ENCODE measurements around the gene NCL. TPM values are rescaled to one million over a fixed set of nuclear protein-coding genes. Genes with fewer than 3 reads are reported as not detected.

The NCL gene
- total and polyA plus RNA-seq, 2 experiments from 2014 or later = 222 to 527 TPM

- no peaks in the 10 kb centered on the region for H3K4me1 ChIP-seq (ENCODE audit: low read depth)
- no peak overlapping the region for H3K27ac ChIP-seq
- no peak overlapping the region for H3K4me3 ChIP-seq
- DNase-seq (ENCODE audit: low read depth in 1 of 2, low spot score in 1 of 2) = no peak
- TF ChIP-seq, protein P1, sequence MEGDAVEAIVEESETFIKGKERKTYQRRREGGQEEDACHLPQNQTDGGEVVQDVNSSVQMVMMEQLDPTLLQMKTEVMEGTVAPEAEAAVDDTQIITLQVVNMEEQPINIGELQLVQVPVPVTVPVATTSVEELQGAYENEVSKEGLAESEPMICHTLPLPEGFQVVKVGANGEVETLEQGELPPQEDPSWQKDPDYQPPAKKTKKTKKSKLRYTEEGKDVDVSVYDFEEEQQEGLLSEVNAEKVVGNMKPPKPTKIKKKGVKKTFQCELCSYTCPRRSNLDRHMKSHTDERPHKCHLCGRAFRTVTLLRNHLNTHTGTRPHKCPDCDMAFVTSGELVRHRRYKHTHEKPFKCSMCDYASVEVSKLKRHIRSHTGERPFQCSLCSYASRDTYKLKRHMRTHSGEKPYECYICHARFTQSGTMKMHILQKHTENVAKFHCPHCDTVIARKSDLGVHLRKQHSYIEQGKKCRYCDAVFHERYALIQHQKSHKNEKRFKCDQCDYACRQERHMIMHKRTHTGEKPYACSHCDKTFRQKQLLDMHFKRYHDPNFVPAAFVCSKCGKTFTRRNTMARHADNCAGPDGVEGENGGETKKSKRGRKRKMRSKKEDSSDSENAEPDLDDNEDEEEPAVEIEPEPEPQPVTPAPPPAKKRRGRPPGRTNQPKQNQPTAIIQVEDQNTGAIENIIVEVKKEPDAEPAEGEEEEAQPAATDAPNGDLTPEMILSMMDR (IDR thresholded peaks at IDR 0.05; ENCODE audit: low read depth, low read length) = no peak
- H3K27me3 ChIP-seq = no peaks in the 10 kb centered on the region
- H3K9me3 ChIP-seq (ENCODE audit: low read depth) = no peaks in the 10 kb centered on the region
- H3K36me3 ChIP-seq = peaks cover 75% of the 10 kb centered on the region
Observed at GRCh38 chr2:231460073-231460835, 4.0 kb downstream of the NCL start.

- H3K4me1 ChIP-seq (ENCODE audit: low read depth) = peaks cover 6% of the 10 kb centered on the region
- H3K27me3 ChIP-seq = no peaks in the 10 kb centered on the region
- H3K4me3 ChIP-seq = no peak overlapping the region
- H3K27ac ChIP-seq = no peak overlapping the region
- TF ChIP-seq, protein P1 (IDR thresholded peaks at IDR 0.05; ENCODE audit: low read depth, low read length) = no peak
- no peaks in the 10 kb centered on the region for H3K9me3 ChIP-seq (ENCODE audit: low read depth)
- DNase-seq (ENCODE audit: low read depth in 1 of 2, low spot score in 1 of 2) = no peak
- peaks cover 88% of the 10 kb centered on the region for H3K36me3 ChIP-seq
Observed at GRCh38 chr2:231458368-231458767, 5.9 kb downstream of the NCL start.

DNA sequence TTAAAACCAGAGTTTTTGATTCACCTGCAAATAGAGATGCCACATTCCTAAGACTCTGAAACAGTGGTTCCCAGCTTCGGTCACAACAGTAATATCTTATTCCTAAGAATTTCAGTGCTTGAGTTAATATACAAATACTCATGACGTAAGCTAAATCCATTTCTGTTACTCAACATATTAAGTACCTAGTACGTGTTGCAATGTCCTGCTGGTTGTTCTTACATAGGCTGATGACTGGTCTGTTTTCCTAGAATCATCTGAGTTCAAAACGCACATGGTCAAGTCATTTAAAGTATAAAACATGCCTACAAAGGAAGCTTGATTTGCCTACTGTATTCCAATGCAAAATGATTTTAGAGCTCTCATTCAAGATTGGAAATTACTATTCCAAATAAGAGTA lies 7.2 kb downstream of the NCL start:
- H3K9me3 ChIP-seq (ENCODE audit: low read depth) = no peaks in the 10 kb centered on the region
- H3K27ac ChIP-seq = no peak overlapping the region
- TF ChIP-seq, protein P1 (IDR thresholded peaks at IDR 0.05; ENCODE audit: low read depth, low read length) = no peak
- peak in 1 of 2 donors; percentile 28 for DNase-seq (ENCODE audit: low read depth in 1 of 2, low spot score in 1 of 2)
- no peaks in the 10 kb centered on the region for H3K27me3 ChIP-seq
- peaks cover 13% of the 10 kb centered on the region for H3K4me1 ChIP-seq (ENCODE audit: low read depth)
- no peak overlapping the region for H3K4me3 ChIP-seq
- H3K36me3 ChIP-seq = peaks cover 79% of the 10 kb centered on the region

DNA sequence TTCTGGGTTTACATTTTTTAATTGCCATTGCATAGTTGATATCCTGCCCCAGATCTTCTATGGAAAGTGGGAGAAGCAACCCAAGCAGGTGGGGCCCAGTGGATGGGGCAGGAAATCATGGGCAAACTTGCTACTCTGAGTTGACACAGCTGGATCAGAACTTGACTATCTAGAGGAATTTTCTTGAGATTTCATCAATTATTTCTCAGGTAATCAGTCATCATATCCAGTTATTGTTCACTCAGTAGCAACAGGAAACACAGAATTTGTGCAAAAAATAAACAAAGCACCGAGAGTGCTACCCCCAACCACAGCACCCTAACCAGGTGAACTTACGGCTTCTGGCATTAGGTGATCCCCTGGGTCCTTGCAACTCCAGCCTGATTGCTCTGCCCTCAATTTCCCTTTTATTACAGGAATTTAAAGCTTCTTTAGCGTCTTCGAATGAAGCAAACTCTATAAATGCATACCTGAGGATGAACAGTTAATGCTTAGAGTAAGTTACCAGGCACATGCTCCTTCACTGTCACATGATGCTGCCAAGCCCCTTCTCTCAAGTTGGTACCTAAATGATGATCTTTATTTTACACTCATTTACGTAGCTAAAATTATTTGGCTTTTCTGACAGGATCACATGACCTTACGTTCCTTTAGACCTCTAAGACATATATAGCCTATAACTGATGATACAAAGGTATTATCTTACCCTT lies 7.8 kb downstream of the NCL start:
- no peak overlapping the region for H3K4me3 ChIP-seq
- peaks cover 13% of the 10 kb centered on the region for H3K4me1 ChIP-seq (ENCODE audit: low read depth)
- H3K36me3 ChIP-seq = peaks cover 72% of the 10 kb centered on the region
- no peak for DNase-seq (ENCODE audit: low read depth in 1 of 2, low spot score in 1 of 2)
- H3K9me3 ChIP-seq (ENCODE audit: low read depth) = no peaks in the 10 kb centered on the region
- TF ChIP-seq, protein P1 (IDR thresholded peaks at IDR 0.05; ENCODE audit: low read depth, low read length) = no peak
- H3K27ac ChIP-seq = peak overlapping the region; percentile 22
- no peaks in the 10 kb centered on the region for H3K27me3 ChIP-seq

DNA sequence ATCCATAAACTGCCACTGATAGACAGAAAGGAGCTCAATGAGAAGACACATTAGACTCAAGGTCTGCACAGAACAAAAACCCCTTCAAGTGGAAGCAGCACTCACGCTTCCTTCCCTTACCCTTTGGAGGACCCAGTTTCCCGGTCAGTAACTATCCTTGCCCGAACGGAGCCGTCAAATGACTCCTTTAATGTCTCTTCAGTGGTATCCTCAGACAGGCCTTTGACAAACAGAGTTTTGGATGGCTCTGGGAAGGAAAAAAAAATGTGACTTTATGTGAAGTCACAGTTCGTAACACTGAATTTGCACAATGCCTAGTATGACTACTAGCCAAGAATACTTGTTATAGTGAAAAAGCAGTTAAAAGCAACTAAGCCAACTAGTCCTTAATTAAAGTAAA lies 8.4 kb downstream of the NCL start:
- Histone ChIP-seq H3K27ac (peak overlapping the region; percentile 22), H3K9me3 (ENCODE audit: low read depth) (no peaks in the 10 kb centered on the region), H3K4me3 (no peak overlapping the region), H3K4me1 (ENCODE audit: low read depth) (peaks cover 13% of the 10 kb centered on the region), H3K36me3 (peaks cover 69% of the 10 kb centered on the region), H3K27me3 (no peaks in the 10 kb centered on the region)
- TF ChIP-seq, protein P1 (IDR thresholded peaks at IDR 0.05; ENCODE audit: low read depth, low read length) = no peak
- DNase-seq (ENCODE audit: low read depth in 1 of 2, low spot score in 1 of 2) = no peak

All from cardiac muscle cell (in vitro differentiated cells and primary cell).